ENCODE data around the gene RAB18.
"Not testable (repeated sequence)": the region's sequence is repeated elsewhere in the genome, so short reads cannot be mapped to it uniquely, and the experiment has no call there.

The RAB18 gene

DNA sequence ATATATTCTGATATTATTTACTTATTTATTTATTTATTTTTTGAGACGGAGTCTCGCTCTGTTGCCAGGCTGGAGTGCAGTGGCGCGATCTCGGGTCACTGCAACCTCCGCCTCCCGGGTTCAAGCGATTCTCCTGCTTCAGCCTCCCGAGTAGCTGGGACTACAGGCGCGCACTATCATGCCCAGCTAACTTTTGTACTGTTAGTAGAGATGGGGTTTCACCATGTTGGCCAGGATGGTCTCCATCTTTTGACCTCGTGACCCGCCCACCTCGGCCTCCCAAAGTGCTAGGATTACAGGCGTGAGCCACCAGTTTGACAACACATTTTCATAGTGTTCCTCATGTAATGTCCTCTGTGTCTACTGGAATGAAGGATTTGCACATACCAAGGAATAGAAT lies 1.4 kb downstream of the RAB18 start:
- DNase-seq: not testable (repeated sequence)

DNA sequence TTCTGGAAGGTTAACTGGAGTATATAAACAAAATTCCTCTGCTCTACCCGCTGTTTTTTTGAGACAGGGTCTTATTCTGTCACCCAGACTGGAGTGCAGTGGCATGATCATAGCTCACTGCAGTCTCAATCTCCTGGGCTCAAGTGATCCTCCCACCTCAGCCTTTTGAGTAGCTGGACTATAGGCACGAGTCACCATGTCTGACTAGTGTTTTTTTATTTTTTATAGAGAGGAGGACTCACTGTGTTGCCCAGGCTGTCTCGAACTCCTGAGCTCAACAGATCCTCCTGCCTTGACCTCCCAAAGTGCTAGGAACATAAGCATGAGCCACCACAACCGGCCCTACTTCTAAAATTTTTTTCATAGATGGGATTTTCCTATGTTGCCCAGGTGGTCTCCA lies 2.2 kb downstream of the RAB18 start:
- DNase-seq: no peak

DNA sequence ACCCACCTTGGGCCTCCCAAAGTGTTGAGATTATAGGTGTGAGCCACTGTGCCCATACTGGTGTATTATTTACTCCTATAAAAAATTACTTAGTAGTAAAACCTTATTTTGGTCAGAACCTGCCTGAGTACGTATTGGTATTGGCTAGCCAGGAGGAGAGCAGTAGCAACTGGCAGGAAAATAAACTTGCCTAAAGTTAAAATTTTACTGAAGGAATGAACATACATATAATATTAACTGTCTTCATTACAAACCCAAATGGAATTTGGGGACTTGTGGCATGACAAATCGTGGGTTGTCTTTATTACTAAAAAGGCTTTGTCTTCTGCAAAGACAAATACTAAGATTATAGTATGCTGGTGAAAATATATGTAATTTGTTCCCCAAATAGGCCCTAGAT lies 8.4 kb downstream of the RAB18 start:
- DNase-seq: no peak

DNA sequence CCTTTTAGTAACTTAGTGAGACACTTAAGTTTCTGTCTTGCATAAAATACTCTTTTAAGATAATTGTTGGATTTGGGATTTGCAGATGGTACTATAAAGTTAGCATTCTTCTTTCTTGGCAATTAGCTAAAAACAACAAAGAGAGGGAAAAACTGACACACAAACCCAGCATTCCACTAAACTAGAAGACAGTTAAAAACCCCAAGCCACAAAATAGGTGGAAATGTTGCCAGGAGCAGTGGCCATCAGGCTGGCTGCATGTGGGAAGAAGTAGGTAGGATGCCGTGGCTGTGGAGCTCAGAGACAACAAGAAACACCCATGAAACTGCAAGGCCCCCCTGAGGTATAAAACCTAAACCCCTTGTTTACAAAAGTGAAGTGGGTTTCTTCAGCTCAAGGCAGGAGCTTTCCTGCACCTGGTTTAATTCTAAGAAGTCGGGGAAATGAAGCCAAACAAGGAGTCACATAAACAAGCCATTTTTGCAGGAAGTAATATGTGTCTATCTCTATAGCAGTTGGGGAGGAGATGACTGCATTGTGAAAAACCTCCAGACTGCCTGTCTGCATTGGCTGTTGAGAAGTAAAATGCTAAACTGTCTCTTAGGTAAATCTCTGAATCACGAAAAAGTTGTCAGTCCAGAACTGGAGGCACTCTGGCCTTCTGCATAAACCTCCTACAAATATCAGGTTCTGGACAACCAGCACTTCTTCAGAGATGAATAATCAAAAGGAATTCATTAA lies 9.5 kb downstream of the RAB18 start:
- DNase-seq: no peak

DNA sequence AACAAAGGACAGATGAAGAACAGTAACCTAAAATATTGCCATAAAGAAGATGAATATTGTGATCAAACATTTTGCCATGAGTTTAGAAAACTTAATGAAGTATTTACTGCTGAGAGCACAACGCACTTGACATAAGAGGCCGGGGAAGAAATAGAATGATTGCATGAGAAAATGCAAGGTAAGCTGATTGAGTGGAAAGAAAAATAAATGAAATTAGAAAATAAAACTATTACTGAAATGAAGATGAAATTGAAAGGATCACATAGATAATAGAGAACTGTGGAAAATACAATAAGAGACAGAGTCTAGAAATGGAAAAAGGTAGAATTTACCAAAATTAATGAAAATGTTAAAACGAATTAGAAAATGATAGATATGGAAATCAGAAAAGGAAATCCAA lies 10.1 kb downstream of the RAB18 start:
- DNase-seq: no peak

DNA sequence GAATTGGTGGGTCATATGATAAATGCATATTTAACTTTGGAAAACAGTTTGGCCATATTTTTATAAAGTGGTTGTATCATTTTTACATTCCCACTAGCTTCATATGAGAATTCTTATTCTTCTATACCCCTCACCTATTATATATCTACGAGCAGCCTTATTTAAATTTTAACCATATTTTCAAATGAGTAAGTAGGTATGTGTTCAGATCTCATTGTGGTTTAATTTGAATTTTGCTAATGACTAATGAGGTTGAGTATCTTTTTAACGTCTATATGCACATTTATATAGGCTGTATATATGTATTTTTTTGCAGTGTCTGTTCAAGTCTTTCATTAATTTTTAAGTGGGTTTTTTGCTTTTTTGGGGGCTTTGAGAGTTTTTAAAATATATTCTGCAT lies 14.2 kb downstream of the RAB18 start:
- DNase-seq: no peak

DNA sequence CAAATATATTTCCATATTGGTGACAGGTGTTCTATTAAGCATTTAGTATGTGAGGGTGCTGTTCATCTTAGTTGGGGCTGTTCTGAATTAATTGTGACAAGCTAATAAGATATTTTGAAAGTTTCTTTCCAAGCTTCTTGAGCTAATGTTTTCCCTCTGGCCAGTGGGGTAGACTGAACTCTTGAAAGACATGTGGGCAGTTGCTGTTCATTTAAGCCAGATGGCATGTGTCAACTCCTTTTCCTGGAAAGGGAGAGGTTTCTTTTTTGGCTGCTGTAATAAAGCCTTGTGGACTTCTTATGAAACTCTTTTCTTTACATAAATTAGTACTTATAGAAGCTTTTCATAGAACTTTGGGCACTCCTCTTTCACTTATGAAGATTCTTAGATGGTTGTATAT lies 21.7 kb downstream of the RAB18 start:
- DNase-seq: no peak

DNA sequence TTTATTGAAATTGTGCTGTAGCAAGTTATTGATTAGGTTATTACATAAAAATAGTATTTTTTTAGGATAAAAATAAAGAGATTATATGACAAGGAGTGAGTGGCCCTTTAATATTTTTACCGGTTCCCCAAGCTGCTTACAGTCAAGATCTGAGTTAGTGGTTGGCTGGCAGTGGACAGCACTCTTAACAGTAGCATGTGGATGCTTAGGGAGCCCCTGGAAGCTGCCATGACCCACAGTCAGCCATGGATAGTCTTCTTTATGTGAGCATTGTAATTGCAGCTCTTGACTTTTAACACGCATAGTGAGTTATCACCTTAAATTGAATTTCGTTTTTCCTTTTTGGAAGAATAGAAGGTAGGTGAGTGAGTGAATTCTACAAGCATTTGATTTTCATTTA lies 22.1 kb downstream of the RAB18 start:
- DNase-seq: no peak

DNA sequence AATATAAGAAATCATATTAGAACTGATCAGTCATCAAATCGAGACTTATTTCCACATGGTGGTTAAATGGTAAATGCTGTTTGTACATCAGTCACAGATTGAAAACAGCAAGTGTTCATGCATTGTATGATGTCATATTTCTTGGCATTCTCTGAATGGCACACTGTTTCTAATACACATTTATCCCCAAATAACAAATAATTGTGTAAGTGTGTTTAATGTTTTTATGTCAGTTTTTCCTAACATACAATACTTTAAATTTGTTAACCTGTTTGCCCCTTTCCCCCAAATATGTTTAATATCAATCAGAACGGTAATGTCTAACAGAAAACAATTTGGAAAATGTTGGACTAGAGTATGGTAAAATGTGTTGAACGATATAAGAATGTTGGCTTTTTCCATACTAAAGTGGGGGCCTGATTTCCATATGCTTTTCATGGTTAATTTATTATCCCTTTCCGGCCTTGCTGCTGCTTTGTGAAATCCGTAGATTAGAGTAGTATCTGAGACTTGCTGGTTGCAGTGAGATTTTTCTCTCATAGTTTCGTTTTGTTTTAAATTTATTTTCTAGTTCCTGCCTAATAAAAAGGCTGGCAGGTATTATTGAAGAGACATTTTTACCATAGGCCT lies 23.7 kb downstream of the RAB18 start:
- DNase-seq: no peak

DNA sequence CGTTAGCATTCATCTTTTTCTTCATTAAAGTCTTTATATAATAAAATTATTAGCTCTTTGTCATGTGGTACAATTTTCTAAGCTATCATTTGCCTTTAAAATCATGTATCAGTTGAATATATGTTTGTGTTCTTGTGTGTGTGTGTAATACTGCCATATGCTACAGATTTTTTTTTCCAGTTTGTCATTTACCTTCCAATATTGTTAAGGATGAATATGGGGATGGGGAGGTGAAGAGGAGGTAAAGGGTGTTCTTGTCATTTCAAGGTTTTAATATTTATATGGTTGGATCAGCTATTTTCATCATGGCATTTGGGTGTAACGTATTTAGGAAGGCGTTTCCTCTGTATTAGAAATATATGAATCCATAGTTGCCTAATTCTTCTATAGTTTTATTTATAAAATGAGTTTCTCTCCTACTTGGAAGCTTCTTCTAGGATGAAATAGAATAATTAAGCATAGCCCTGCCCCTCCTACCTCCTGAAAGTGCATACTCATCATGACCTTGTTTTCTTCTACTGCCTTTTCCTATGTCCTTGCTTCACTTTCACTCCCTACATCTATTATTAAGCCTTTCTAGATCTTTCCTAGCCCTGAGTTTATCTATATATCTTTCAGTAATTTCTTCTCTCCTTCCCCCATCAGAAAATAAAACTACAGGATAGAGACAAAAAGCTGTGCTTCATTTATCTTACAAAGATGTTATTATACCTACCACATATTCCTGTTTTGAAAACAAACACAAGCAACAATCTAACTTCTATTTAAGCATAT lies 25.1 kb downstream of the RAB18 start:
- DNase-seq: no peak

DNA sequence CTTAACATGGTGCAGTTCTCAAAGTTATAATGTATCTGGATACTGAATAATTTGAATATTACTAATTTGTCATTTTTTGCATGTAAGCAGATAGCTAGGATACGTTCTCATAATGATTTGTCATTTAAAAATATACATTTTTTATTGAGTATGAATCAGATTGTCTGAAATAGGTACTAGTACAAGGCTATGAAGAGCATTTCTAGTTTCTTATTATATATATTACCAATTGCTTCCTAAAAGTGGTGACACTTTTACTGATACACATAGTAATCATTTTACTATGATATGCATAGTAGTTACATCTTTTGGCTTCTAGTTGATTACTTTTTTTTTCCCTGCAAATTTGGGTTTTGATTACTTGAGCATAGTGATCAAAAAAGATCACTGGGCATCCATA lies 26.4 kb downstream of the RAB18 start:
- DNase-seq: no peak

DNA sequence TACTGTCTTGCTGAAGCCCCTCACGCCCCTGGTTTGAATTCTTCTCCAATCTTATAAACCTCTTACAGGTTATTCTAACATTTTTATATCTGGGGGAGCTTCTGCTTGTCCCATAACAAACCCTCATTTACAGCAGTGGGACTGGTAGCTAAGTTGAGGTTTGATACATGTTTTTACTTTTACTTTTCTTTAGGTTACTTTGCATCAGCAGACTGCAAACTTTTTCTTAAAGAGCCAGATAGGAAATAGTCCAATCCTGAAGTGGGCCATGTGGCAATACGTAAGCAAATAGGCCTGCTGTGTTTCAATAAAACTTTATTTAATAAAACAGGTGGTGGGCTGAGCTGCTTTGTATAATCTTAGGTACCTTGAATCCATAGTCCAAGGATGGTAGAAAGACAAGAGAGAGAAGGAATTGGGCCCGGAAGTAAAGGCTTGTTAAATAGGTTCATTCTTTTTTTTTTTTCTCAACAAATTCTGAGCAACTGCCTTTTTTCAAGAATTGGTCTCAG lies 27.3 kb downstream of the RAB18 start:
- DNase-seq: no peak

DNA sequence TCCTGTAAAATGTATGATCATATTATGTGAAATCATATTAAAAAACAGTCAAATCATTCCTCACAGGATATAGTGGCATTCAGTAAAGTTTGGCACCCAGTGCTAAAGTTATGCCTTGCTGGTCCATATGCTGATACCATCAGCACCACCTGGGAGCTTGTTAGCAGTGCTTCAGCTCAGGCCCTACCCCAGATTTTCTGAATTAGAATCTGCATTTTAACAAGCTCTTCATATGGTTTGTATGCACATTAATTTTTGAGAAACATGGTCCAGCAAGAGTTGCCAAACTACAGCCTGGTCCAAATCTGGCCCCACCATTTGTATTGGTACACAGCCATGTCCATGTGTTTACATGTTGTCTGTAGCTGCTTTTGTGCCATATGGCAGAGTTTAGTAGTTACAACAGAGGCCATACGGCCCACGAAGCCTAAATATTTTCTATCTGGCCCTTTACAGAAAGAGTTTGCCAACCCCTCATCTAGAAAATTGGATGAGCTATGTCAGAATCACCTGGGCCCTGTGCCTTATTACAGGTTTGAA lies 30.1 kb downstream of the RAB18 start:
- no peak for DNase-seq

DNA sequence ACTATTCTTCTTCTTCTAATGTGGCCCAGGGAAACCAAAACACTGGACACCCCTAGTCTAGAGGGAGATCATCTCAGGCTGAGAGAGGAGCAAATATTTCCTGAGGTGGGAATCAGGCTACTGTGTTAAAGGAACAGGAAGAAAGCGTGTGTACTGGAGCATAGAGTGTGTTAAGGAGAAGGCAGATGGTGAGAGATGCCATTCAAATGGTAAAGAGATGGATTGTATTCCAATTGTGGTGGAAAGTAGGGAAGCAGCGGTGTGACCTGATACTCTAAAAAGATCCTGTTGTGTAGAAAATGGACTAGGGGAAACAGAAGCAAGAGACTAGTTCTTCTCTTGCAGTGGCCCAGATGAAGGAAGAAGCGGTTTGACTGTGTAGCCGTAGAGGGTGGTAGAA lies 31.2 kb downstream of the RAB18 start:
- DNase-seq: no peak

DNA sequence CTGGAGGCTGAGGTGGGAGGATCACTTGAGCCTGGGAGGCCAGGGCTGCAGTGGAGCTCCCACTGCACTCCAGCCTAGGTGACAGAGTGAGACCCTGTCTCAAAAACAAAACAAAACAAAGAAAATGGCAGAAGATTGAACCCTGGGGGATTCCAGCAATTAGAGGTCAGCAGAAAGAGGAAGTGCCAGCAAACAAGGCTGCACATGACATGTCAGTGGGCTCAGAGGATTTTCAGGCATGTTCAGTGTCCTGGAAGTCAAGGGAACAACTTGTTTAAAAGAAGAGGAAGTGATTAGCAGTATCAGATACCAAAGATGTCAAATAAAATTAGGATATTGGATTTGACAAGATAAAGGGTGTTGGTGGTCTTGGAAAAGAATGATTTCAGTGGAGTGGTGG lies 32.3 kb downstream of the RAB18 start:
- DNase-seq: no peak

DNA sequence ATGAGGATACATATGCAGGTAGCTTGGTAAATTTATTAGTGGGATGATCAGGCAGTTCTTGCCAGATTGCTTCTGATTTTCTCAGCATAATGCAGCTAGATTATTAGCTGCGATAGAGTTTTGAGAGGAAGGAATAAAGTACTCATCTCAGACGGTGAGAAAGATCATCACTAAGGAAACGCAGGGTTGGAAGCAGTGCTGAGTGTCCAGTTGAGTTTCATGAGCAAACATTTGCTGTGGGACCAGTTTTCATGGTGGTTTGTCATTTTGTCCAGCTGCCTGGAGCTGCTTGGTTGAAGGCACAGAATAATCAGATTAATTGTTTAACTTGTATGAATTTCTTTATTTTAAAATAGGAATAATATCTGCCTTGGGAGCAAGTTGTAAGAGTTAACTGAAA lies 33.1 kb downstream of the RAB18 start:
- DNase-seq: no peak

DNA sequence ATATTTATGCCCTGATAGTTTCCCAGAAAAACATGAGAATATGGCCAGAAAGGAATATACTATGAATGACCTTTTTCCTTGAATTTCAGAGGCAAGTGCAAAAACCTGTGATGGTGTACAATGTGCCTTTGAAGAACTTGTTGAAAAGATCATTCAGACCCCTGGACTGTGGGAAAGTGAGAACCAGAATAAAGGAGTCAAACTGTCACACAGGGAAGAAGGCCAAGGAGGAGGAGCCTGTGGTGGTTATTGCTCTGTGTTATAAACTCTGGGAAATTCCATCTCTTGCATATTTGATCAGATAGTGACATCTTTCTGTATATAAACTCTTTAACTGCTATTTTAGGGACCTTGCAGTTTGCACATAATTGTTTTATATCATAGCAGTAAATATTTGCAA lies 33.7 kb downstream of the RAB18 start:
- no peak for DNase-seq

DNA sequence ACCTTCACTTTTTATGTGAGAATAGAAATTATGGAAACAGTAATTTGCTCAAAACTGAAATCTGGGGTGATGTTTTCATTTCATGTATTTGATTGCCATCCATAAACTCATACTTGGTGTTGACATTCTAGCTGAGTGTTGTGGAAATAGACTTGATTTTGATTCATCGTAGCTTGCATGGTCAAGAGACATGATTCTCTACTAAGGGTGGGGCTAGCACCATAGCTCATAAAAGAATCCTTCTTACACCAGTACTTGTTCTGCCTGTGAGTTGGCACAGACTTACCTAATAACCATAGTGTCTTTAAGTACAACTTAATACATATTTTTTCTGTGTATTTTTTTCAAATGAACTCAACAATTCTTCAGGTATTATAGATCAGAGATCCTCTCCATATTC lies 36.6 kb downstream of the RAB18 start:
- DNase-seq: no peak

DNA sequence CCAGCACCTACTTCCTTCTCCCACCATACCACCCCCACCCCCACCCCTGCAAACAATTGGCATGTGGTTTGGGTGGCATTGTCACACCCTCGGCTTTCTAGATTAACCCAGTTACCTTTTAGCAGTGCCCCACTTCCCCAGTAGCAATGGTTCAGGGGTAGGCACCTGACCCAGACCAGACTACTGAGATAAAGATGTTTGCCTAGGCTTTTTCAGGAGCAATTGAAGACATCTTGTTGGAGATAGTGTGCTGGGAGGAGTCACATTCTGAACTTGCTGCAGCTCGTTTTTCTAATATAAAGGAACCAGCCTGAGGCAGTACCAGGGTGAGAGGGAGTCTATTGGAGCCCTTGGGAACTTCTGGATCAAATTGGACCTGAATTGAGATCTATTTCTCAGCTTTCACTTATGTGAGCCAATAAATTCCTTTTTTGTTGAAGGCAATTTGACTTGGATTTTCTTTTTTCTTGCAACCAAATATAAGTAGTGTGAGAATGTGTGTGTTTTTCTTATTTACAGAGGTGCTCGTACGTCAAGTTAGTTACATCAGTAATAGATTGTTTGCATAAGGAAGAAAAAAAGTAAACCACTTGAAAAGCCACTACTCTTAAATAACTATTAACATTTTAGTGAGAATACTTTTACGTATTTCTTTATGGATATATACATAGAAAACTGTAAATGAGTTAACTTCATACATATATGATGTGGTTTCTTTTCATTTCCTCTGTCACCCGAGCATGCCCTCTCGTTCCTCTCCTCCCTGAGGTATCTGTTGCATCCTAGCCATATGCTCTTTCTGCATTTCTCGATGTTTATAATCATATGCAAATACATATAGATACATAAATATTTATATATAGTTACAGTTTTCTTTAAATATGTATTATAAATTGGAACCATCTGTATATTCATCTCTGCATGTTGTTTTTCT lies 38.0 kb downstream of the RAB18 start:
- no peak for DNase-seq

DNA sequence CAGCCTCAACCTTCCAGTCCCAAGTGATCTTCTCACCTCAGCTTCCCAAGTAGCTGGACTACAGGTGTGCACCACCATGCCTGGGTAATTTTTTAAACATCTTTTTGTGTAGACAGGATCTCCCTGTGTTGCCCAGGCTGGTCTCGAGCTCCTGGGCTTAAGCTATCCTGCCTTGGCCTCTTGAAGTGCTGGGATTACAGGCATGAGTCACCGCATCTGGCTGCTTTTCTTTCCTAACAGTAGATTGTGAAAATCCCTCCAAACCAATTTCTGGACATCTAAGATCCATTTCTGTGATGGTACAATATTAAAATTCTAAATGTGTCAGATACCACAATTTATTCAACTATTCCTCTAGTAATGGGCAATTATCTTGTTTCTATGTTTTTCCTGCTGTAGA lies 38.7 kb downstream of the RAB18 start:
- no peak for DNase-seq

DNA sequence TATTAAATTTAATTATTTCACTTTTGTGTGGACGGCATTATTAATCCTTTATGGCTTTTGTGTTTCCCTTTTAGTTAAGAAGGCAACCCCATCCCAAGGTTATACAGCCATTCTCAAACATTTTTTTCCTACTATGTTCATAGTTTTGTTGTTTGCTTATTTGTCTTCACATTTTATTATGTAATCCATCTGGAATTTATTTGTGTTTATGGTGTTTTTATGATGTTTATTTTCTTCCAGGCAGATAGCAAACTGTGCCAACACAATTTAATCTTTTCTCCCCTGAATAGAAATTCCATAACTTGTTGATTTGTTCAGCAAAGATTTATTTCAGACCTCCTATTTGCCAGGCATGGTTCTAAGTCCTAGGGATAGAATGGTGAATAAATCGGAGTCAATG lies 42.9 kb downstream of the RAB18 start:
- no peak for DNase-seq

DNA sequence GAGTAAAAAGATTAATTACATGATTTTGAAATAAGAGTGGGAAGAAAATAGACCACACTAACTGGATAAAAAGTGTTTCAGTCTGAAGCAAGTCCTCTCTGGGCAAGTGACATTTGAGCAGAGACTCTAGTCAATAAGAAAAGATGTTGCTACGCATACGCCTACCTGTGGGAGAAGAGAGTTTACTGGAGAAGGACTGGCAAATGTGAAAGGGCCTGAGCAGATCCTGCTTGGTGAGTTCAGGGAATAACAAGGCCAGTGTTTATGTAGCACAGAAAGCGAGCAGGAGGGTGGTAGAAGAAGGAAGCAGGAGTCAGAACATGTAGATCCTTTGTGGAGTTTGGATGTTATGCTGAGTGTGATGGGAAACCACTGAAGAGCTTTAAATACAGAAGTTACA lies 43.4 kb downstream of the RAB18 start:
- no peak for DNase-seq

DNA sequence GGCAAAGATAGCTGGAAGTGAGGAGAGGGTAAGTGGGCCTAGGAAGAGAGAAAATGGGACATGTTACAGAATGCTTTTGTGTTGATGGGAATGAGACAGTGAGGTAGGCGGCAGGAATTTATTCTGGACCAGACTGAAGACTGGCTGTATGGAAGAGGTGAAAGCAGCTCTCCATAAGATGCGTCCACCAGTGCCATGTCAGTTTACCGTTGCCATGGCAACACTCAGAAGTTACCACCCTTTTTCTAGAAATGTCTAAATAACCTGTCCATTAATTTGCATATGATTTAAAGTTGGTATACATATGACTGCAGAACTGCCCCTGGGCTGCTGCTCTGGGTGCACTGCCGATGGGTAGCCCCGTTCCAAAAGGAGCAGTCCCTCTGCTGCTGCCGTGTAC lies 46.7 kb downstream of the RAB18 start:
- no peak for DNase-seq
